ENCODE data around the gene VCL. TPM values are rescaled to one million over a fixed set of nuclear protein-coding genes. Genes with fewer than 3 reads are reported as not detected.

Gene VCL
- total and polyA plus RNA-seq, 2 donors (not counting 1 experiment from before 2014, with no cell fraction given): 161 to 316 TPM

DNA sequence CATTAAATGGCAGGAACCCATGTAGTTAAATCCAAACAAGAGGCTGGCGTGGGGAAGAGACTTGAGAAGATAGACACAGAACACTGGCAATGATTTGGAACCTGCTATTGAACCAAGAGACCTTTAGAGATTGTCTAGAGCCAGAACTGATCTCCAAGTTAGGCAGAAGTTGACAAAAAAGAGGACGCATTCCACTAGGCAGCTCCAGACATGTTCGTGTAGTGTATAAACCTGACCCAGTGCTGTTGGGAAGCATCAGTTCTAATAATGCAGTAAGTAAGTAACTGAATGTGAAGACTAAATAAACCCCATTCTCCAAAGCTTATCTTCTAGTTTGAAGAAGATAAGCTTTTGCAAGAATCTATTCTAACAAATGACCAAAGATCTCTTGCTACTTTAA lies 101.9 kb downstream of the VCL start:
- H3K4me3 ChIP-seq (replicated peaks in 1 of 4; ENCODE audit: control extremely low read depth in 1 of 4, insufficient read depth in 1 of 4, low read depth in 3 of 4, low read length in 4 of 4): no peak overlapping the region
- H3K9me3 ChIP-seq (ENCODE audit: control insufficient read depth, insufficient read depth, low read depth, low read length): no peaks in the 10 kb centered on the region
- no peak overlapping the region for H3K27ac ChIP-seq (ENCODE audit: insufficient read depth, low read length)
- H3K4me2 ChIP-seq (ENCODE audit: extremely low read depth, insufficient read depth, low read length): no peak overlapping the region
- H2AFZ ChIP-seq (ENCODE audit: low read length): no peak overlapping the region
- H3K9ac ChIP-seq (ENCODE audit: insufficient read depth, low read length): no peak overlapping the region
- H4K20me1 ChIP-seq (ENCODE audit: control insufficient read depth, extremely low read depth, insufficient read depth, low read length): no peaks in the 10 kb centered on the region
- H3K27me3 ChIP-seq (ENCODE audit: control insufficient read depth, insufficient read depth, low read length): no peaks in the 10 kb centered on the region
- DNase-seq (ENCODE audit: low read depth in 2 of 2): no peak
- H3K4me1 ChIP-seq (ENCODE audit: control insufficient read depth, extremely low read depth, insufficient read depth, low read length): no peaks in the 10 kb centered on the region
- H3K79me2 ChIP-seq (ENCODE audit: control insufficient read depth, insufficient read depth, low read length): no peaks in the 10 kb centered on the region
- TF ChIP-seq, protein P1, sequence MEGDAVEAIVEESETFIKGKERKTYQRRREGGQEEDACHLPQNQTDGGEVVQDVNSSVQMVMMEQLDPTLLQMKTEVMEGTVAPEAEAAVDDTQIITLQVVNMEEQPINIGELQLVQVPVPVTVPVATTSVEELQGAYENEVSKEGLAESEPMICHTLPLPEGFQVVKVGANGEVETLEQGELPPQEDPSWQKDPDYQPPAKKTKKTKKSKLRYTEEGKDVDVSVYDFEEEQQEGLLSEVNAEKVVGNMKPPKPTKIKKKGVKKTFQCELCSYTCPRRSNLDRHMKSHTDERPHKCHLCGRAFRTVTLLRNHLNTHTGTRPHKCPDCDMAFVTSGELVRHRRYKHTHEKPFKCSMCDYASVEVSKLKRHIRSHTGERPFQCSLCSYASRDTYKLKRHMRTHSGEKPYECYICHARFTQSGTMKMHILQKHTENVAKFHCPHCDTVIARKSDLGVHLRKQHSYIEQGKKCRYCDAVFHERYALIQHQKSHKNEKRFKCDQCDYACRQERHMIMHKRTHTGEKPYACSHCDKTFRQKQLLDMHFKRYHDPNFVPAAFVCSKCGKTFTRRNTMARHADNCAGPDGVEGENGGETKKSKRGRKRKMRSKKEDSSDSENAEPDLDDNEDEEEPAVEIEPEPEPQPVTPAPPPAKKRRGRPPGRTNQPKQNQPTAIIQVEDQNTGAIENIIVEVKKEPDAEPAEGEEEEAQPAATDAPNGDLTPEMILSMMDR (conservative IDR thresholded peaks at IDR 0.05 in 1 of 2, IDR thresholded peaks at IDR 0.05 in 1 of 2; ENCODE audit: low read depth in 1 of 2, low read length in 2 of 2): no peak
- no peak for TF ChIP-seq EZH2 (IDR thresholded peaks at IDR 0.05; ENCODE audit: low read length, missing control alignments)
- peaks cover 29% of the 10 kb centered on the region for H3K36me3 ChIP-seq (ENCODE audit: control insufficient read depth, insufficient read depth, low read length)

DNA sequence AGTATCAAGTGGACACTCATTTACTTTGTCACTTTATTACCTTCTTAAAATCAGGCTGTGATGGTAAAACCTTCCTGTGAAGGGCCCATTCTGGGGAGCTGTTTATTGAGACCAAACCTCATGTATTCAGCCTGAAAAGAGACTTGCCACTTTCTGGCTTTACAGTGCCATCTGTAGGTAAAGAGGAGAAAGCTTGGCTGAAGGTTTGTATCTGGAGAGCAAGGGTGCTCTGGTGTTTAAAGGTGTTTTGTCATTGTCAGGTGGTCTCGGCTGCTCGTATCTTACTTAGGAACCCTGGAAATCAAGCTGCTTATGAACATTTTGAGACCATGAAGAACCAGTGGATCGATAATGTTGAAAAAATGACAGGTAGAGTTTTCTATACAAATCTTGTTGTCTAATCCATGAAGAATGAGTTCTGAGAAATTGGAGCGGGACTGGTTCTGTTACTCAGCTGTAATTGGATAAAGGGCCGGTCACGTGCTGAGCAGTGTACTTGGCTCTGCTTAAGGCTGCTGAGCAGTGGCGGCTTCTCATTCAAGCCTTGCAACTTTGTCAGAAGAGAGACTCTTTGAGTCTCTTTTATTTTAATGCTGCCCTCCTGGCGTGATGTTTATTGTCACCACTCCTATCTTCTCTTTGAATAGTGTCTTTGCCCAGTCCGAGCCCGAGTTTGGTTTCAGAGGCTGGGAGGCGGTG lies 105.8 kb downstream of the VCL start:
- H3K9me3 ChIP-seq (ENCODE audit: control insufficient read depth, insufficient read depth, low read depth, low read length): no peaks in the 10 kb centered on the region
- no peak overlapping the region for H3K27ac ChIP-seq (ENCODE audit: insufficient read depth, low read length)
- H4K20me1 ChIP-seq (ENCODE audit: control insufficient read depth, extremely low read depth, insufficient read depth, low read length): no peaks in the 10 kb centered on the region
- H3K27me3 ChIP-seq (ENCODE audit: control insufficient read depth, insufficient read depth, low read length): no peaks in the 10 kb centered on the region
- peaks cover 36% of the 10 kb centered on the region for H3K36me3 ChIP-seq (ENCODE audit: control insufficient read depth, insufficient read depth, low read length)
- H3K4me2 ChIP-seq (ENCODE audit: extremely low read depth, insufficient read depth, low read length): no peak overlapping the region
- H3K4me1 ChIP-seq (ENCODE audit: control insufficient read depth, extremely low read depth, insufficient read depth, low read length): no peaks in the 10 kb centered on the region
- peak; percentile 28 to 55 for DNase-seq (ENCODE audit: low read depth in 2 of 2)
- peaks cover 10% of the 10 kb centered on the region for H3K79me2 ChIP-seq (ENCODE audit: control insufficient read depth, insufficient read depth, low read length)
- no peak for TF ChIP-seq EZH2 (IDR thresholded peaks at IDR 0.05; ENCODE audit: low read length, missing control alignments)
- TF ChIP-seq, protein P1 (conservative IDR thresholded peaks at IDR 0.05 in 1 of 2, IDR thresholded peaks at IDR 0.05 in 1 of 2; ENCODE audit: low read depth in 1 of 2, low read length in 2 of 2): peak; percentile 29 to 61
- no peak overlapping the region for H3K9ac ChIP-seq (ENCODE audit: insufficient read depth, low read length)
- H2AFZ ChIP-seq (ENCODE audit: low read length): no peak overlapping the region
- H3K4me3 ChIP-seq (replicated peaks in 1 of 4; ENCODE audit: control extremely low read depth in 1 of 4, insufficient read depth in 1 of 4, low read depth in 3 of 4, low read length in 4 of 4): no peak overlapping the region

DNA sequence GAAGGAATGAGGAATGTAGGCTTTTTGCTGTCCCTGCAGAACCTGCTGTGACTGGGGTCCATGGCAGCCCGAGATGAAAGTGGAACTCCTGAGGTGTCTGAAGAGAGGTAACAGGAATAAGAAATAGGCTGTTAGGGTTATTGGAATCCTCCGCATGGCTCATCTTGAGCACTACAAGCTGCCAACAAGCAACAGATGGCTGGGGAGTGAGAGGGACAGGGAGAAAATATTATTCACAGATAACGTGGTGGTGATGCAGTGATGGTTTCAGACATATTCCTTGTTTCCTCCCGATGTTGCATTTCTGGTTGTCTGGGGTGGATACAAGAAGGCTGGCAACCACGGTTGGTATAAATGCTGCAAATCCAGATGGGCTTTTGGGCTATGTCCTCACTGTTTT lies 106.6 kb downstream of the VCL start:
- peaks cover 36% of the 10 kb centered on the region for H3K36me3 ChIP-seq (ENCODE audit: control insufficient read depth, insufficient read depth, low read length)
- H3K79me2 ChIP-seq (ENCODE audit: control insufficient read depth, insufficient read depth, low read length): peaks cover 13% of the 10 kb centered on the region
- no peak overlapping the region for H3K27ac ChIP-seq (ENCODE audit: insufficient read depth, low read length)
- no peaks in the 10 kb centered on the region for H3K9me3 ChIP-seq (ENCODE audit: control insufficient read depth, insufficient read depth, low read depth, low read length)
- no peak overlapping the region for H2AFZ ChIP-seq (ENCODE audit: low read length)
- no peak overlapping the region for H3K9ac ChIP-seq (ENCODE audit: insufficient read depth, low read length)
- H4K20me1 ChIP-seq (ENCODE audit: control insufficient read depth, extremely low read depth, insufficient read depth, low read length): no peaks in the 10 kb centered on the region
- no peak overlapping the region for H3K4me3 ChIP-seq (replicated peaks in 1 of 4; ENCODE audit: control extremely low read depth in 1 of 4, insufficient read depth in 1 of 4, low read depth in 3 of 4, low read length in 4 of 4)
- no peak for DNase-seq (ENCODE audit: low read depth in 2 of 2)
- H3K4me2 ChIP-seq (ENCODE audit: extremely low read depth, insufficient read depth, low read length): no peak overlapping the region
- no peak for TF ChIP-seq EZH2 (IDR thresholded peaks at IDR 0.05; ENCODE audit: low read length, missing control alignments)
- no peaks in the 10 kb centered on the region for H3K27me3 ChIP-seq (ENCODE audit: control insufficient read depth, insufficient read depth, low read length)
- H3K4me1 ChIP-seq (ENCODE audit: control insufficient read depth, extremely low read depth, insufficient read depth, low read length): no peaks in the 10 kb centered on the region
